Karpas-422 (cell line): ENCODE measurements around the gene MYLK. TPM values are rescaled to one million over a fixed set of nuclear protein-coding genes. Genes with fewer than 3 reads are reported as not detected.

Experiments
- DNase-seq: peaks from one replicate; pipeline ENCODE4 v3.0.0-alpha.2; 2015
- H2AFZ ChIP-seq: fragments of 200-600 bp; sonication (generic); 2 replicates; pipeline ENCODE4 v1.6.1; 2014; ENCODE audit warnings: antibody characterized with exemption, low read length, mixed read lengths
- H3K27ac ChIP-seq: fragments of 200-600 bp; sonication (generic); 2 replicates; pipeline ENCODE4 v1.5.1; 2014; ENCODE audit warnings: mild to moderate bottlenecking, low read length, moderate library complexity
- H3K27me3 ChIP-seq: fragments of 200-600 bp; sonication (generic); 2 replicates; pipeline ENCODE4 v1.6.1; 2014; ENCODE audit warnings: low read length, mixed read lengths
- H3K36me3 ChIP-seq: fragments of 200-600 bp; sonication (generic); 2 replicates; pipeline ENCODE4 v1.6.1; 2014; ENCODE audit warnings: low read length, mixed read lengths; ENCODE audit not compliant: insufficient read depth
- H3K4me1 ChIP-seq: fragments of 200-600 bp; sonication (generic); 2 replicates; pipeline ENCODE4 v1.6.1; 2014; ENCODE audit warnings: mild to moderate bottlenecking, low read length, mixed read lengths
- H3K4me2 ChIP-seq: fragments of 200-600 bp; sonication (generic); 2 replicates; pipeline ENCODE4 v1.6.1; 2014; ENCODE audit warnings: low read length, low read depth, mild to moderate bottlenecking; ENCODE audit not compliant: poor library complexity, severe bottlenecking
- H3K4me3 ChIP-seq: fragments of 200-600 bp; sonication (generic); 2 replicates; pipeline ENCODE4 v1.5.1; 2014; ENCODE audit warnings: mild to moderate bottlenecking, antibody characterized with exemption, low read length, mixed read lengths
- H3K79me2 ChIP-seq: fragments of 200-600 bp; sonication (generic); 2 replicates; pipeline ENCODE4 v1.6.1; 2014; ENCODE audit warnings: mild to moderate bottlenecking, low read length, mixed read lengths
- H3K9ac ChIP-seq: fragments of 200-600 bp; sonication (generic); 2 replicates; pipeline ENCODE4 v1.6.0; 2014; ENCODE audit warnings: low read length
- H3K9me2 ChIP-seq: fragments of 200-600 bp; sonication (generic), shearing (Covaris generic); replicated peaks from 2 replicates; pipeline ENCODE4 v1.6.0; 2014; ENCODE audit warnings: mild to moderate bottlenecking, low read length, moderate library complexity; ENCODE audit not compliant: insufficient read depth
- H3K9me3 ChIP-seq: fragments of 300-700, 200-600 bp; sonication (generic); 2 replicates; pipeline ENCODE4 v1.6.1; 2014; ENCODE audit warnings: low read length, mixed read lengths
- H4K20me1 ChIP-seq: fragments of 200-600 bp; sonication (generic); 2 replicates; pipeline ENCODE4 v1.6.1; 2014; ENCODE audit warnings: mild to moderate bottlenecking, antibody characterized with exemption, low read length, low read depth; ENCODE audit not compliant: insufficient read depth
- total RNA-seq: library from RNA; depleted of rRNA; stranded (reverse); fragments of >200 nt; shearing (Covaris generic); gene quantifications from 2 replicates; pipeline ENCODE4 v1.2.3, GENCODE V29; 2014; ENCODE audit warnings: low replicate concordance

Gene MYLK
- total RNA-seq, 1 experiment from 2014 or later = 0.63 TPM

DNA sequence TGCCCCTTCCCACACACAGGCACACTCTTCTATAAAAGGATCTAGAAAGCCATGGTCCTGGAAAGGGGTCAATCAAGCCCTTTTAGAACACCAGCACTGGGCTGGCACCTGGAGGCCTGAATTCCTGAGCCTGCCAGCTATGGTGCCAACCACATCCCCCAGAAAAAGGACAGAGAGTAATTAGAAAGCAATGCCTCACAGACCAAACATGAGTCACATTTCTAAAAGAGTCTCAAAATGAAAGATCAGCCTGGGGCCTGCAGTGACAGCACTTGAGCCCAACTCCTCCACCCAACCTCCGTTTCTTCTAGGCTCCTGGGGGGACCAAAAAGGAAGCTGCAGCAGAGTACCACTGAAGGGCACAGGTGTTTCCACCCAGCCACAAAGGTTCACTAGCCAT is 14.1 kb downstream of the MYLK start:
- Histone ChIP-seq H2AFZ (no peak overlapping the region), H3K9me2 (no peaks in the 10 kb centered on the region), H4K20me1 (no peaks in the 10 kb centered on the region), H3K27ac (no peak overlapping the region), H3K9me3 (no peaks in the 10 kb centered on the region), H3K4me3 (no peak overlapping the region), H3K79me2 (no peaks in the 10 kb centered on the region), H3K9ac (no peak overlapping the region), H3K36me3 (no peaks in the 10 kb centered on the region), H3K4me1 (no peaks in the 10 kb centered on the region), H3K27me3 (no peaks in the 10 kb centered on the region), H3K4me2 (no peak overlapping the region)
- no peak for DNase-seq

DNA sequence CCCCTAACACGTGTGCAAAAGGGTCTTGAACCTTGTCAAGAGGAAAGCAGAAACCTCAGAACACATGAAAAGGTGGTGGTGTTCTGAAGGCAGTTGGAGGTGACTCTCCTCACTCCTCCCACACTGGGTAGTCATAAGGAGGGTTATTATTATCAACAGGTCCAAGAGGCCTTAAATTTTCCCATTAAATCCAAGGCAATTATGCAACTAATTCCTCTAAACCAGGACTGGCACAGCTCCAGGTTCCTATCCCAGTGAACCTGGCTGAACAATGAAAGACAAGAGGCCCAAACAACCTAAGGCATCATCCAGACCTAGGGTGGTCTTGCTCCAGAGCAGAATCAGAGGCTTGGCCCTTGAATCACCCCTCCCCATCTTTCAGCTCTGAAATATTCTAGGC is 15.0 kb downstream of the MYLK start:
- Histone ChIP-seq H3K4me1 (no peaks in the 10 kb centered on the region), H3K27me3 (no peaks in the 10 kb centered on the region), H3K9me2 (no peaks in the 10 kb centered on the region), H3K79me2 (no peaks in the 10 kb centered on the region), H4K20me1 (no peaks in the 10 kb centered on the region), H3K9me3 (no peaks in the 10 kb centered on the region), H2AFZ (no peak overlapping the region), H3K27ac (no peak overlapping the region), H3K4me3 (no peak overlapping the region), H3K36me3 (no peaks in the 10 kb centered on the region), H3K4me2 (no peak overlapping the region), H3K9ac (no peak overlapping the region)
- DNase-seq = no peak

DNA sequence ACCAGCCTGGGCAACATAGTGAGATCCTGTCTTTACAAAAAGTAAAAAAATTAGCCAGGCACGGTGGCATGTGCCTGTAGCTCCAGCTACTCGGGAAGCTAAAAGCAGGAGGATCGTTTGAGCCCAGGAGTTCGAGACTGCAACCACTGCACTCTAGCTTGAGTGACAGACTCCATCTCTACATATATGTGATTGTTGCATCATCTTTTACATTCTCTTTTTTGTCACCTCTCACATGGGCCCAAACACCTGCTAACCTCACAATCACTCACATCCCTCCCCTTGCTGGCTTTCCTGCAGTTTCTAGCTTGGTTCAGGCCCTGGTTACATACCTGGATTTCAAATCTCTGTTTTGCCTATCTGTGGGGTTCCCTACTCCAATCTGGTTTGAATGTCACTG is 19.4 kb downstream of the MYLK start:
- Histone ChIP-seq H2AFZ (no peak overlapping the region), H3K27ac (no peak overlapping the region), H3K4me3 (no peak overlapping the region), H3K9me3 (no peaks in the 10 kb centered on the region), H3K4me1 (no peaks in the 10 kb centered on the region), H4K20me1 (no peaks in the 10 kb centered on the region), H3K36me3 (no peaks in the 10 kb centered on the region), H3K27me3 (no peaks in the 10 kb centered on the region), H3K4me2 (no peak overlapping the region), H3K79me2 (no peaks in the 10 kb centered on the region), H3K9me2 (no peaks in the 10 kb centered on the region), H3K9ac (no peak overlapping the region)
- DNase-seq = no peak

DNA sequence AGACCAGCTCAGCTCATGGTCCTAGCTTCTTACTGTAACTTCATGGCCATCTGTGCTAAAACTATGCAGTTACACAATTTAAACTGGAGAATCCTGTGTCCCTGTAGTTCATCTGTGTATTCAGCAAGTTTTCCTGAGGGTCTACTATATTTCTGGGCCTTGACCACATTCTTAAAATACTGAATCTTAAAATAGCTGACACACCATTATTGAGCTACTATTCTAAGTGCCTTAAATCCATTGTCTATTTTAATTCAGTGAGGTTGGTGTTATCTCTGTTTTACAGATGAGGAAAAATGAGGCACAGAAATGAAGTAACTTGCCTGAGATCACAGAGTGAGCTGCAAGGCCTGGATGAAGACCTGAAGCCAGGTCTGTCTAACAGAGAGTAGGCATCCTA is 22.0 kb downstream of the MYLK start:
- Histone ChIP-seq H3K36me3 (no peaks in the 10 kb centered on the region), H4K20me1 (no peaks in the 10 kb centered on the region), H3K4me1 (no peaks in the 10 kb centered on the region), H3K27ac (no peak overlapping the region), H3K9ac (no peak overlapping the region), H3K79me2 (no peaks in the 10 kb centered on the region), H3K27me3 (no peaks in the 10 kb centered on the region), H2AFZ (no peak overlapping the region), H3K9me2 (no peaks in the 10 kb centered on the region), H3K9me3 (no peaks in the 10 kb centered on the region), H3K4me2 (no peak overlapping the region), H3K4me3 (no peak overlapping the region)
- DNase-seq = no peak

DNA sequence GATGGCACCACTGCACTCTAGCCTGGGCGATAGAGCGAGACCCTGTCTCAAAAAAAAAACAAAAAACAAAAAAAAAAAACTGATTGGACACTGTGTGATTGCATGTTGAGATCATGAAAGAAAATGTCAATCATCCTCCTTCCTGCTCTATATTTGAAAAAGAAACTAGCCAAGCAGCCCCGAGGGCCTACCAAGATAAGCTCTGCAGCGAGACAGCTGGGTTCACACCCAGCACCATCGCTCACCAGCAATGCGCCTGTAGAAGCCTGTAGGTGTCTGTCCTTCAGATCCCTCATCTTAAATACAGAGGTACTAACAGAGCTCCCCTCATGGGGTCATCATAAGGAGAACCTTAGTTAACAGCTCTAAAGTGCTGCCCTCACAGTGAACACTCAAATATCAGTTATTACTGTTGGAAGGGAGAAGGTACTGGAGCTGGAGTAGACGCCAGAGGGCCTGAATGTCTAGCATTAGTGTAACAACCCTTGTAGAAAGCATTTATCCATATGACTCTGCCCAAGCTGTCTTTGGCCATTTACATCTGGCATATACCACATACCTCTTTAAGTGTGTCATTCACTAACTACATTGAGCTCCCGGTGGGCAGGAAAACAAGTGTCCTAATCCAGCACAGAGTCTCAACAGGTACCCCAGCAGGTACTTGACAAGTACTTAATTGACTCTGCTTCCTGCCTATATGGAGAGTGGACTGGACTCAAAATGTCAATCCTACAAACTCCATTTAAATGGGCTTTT is 22.9 kb downstream of the MYLK start:
- Histone ChIP-seq H2AFZ (no peak overlapping the region), H3K4me1 (no peaks in the 10 kb centered on the region), H3K27me3 (no peaks in the 10 kb centered on the region), H3K27ac (no peak overlapping the region), H3K4me3 (no peak overlapping the region), H3K9ac (no peak overlapping the region), H3K4me2 (no peak overlapping the region), H3K9me3 (no peaks in the 10 kb centered on the region), H3K36me3 (no peaks in the 10 kb centered on the region), H4K20me1 (no peaks in the 10 kb centered on the region), H3K9me2 (no peaks in the 10 kb centered on the region), H3K79me2 (no peaks in the 10 kb centered on the region)
- DNase-seq = no peak

DNA sequence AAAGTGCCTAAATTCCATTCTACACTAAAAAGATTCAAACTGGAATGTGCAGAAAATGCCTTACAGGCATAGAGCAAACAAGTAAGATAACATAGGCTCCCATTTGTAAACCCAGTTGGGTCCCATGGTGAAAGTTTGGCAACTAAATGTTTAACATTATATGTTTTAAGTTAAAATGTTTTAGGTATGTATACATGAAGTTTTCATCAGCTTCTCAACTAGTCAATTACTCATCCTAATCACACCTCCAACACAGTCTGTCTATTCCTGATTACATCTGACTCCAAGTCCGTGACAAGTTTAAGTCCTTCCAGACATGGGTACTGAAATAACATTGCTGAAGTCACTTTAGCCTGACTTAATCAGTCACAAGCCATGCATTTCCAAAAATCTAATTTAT is 25.0 kb downstream of the MYLK start:
- no peak overlapping the region for H2AFZ ChIP-seq
- no peaks in the 10 kb centered on the region for H3K4me1 ChIP-seq
- no peak for DNase-seq
- no peaks in the 10 kb centered on the region for H3K9me2 ChIP-seq
- H3K79me2 ChIP-seq = no peaks in the 10 kb centered on the region
- H3K4me3 ChIP-seq = no peak overlapping the region
- H3K9me3 ChIP-seq = no peaks in the 10 kb centered on the region
- no peaks in the 10 kb centered on the region for H4K20me1 ChIP-seq
- no peak overlapping the region for H3K4me2 ChIP-seq
- no peaks in the 10 kb centered on the region for H3K36me3 ChIP-seq
- no peak overlapping the region for H3K27ac ChIP-seq
- H3K9ac ChIP-seq = no peak overlapping the region
- H3K27me3 ChIP-seq = no peaks in the 10 kb centered on the region

DNA sequence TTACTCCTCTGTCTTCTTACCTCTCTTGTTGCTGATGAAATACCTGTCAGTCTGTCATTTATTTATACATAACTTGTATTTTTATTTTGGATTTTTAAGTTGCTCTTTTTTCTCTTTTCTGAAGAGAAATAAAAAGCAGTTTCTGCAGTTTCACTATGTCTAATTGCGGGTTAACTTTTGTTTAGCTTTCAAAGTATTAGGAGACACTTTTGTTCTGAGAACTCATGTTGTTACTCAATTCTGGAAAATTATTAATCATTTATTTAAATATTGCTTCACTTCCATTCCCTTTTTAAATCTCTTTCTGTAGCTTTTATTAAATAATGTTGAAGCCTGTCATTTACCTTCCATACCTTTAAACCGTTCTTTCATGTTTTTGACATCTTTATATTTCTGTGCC is 29.2 kb downstream of the MYLK start:
- H3K4me2 ChIP-seq = no peak overlapping the region
- H2AFZ ChIP-seq = no peak overlapping the region
- no peak overlapping the region for H3K27ac ChIP-seq
- H4K20me1 ChIP-seq = no peaks in the 10 kb centered on the region
- H3K9me3 ChIP-seq = no peaks in the 10 kb centered on the region
- H3K27me3 ChIP-seq = no peaks in the 10 kb centered on the region
- DNase-seq = no peak
- no peaks in the 10 kb centered on the region for H3K79me2 ChIP-seq
- H3K9me2 ChIP-seq = no peaks in the 10 kb centered on the region
- no peak overlapping the region for H3K9ac ChIP-seq
- H3K36me3 ChIP-seq = no peaks in the 10 kb centered on the region
- no peak overlapping the region for H3K4me3 ChIP-seq
- no peaks in the 10 kb centered on the region for H3K4me1 ChIP-seq

DNA sequence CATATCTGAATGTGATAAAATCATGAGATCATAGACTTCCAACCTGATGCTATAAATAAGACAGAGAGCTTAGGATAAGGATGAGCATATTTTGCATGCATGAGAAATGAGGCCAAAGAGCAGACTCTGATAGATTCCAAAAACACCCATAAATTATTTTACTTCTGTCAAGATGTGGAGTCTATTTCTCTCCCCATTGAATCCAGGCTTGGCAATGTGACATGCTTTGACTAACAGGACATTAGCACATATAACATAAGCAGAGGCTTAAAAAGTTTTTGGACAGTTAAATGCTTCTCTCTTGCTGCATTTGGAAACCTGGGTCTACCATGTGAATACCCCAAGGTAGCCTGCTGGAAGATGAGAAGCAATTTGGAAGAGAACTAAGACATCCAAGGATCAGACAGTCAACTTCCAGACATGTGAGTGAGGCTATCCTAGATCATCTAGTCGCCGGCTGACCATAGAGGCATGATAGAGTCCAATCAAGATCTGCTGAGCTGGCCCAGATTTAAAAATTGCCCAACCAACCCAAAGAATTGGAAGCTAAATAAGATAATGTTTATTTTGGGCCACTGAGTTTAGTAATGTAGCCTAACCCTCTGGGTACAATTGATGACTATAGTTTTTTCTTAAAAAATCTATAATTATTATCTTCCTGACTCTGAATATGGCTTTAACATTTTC is 30.3 kb downstream of the MYLK start:
- DNase-seq = no peak
- Histone ChIP-seq H3K79me2 (no peaks in the 10 kb centered on the region), H4K20me1 (no peaks in the 10 kb centered on the region), H2AFZ (no peak overlapping the region), H3K36me3 (no peaks in the 10 kb centered on the region), H3K9me3 (0 out of 2 replicates have a peak, but pooled peaks cover 6% of the 10 kb centered on the region), H3K4me1 (no peaks in the 10 kb centered on the region), H3K27me3 (no peaks in the 10 kb centered on the region), H3K4me2 (no peak overlapping the region), H3K4me3 (no peak overlapping the region), H3K9me2 (no peaks in the 10 kb centered on the region), H3K9ac (no peak overlapping the region), H3K27ac (no peak overlapping the region)
